Activated CD8-positive, alpha-beta memory T cell treated with anti-CD3 and anti-CD28 coated beads for 36 hours (primary cell): Measurements from ENCODE around the gene RND3. TPM values are rescaled to one million over a fixed set of nuclear protein-coding genes. Genes with fewer than 3 reads are reported as not detected.

ENCODE experiments used
- CTCF ChIA-PET: fragments of 350-600 bp; sonication (Branson Sonifier 250); formaldehyde crosslinking; loops from one replicate; lab custom pipeline; 2021; ENCODE audit warnings: antibody characterized with exemption; lab: Charles Lee
- POLR2A ChIA-PET: fragments of 350-600 bp; sonication (Branson Sonifier 250); formaldehyde crosslinking; loops from one replicate; lab custom pipeline; 2021; ENCODE audit warnings: antibody characterized with exemption; lab: Charles Lee
- total RNA-seq, 2 experiments: library from RNA; stranded (reverse); gene quantifications; one replicate each; pipeline ENCODE4 v1.2.3, GENCODE V29; 2021

The RND3 gene
- total RNA-seq, 2 experiments from 2014 or later = not detected

DNA sequence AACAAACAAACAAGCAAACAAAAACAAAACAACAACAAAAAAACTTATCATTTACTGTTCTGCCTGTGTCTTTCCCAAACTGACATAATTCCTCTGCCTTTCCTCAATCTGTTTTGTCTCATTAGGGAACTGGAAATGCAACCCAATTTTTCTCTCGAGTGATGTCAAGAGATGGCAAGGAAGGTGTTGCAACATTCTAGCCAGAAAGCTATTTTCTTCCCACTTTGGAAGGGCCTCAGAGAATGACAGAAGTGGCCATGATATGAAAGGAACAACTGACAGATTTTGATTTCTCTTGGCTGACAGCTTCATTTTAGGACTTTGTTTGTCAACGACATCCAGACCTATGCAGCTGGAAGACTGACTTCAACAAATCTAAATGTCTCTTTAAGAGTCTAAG is 24.7 kb downstream of the RND3 start:
- CTCF ChIA-PET = no interaction called here

DNA sequence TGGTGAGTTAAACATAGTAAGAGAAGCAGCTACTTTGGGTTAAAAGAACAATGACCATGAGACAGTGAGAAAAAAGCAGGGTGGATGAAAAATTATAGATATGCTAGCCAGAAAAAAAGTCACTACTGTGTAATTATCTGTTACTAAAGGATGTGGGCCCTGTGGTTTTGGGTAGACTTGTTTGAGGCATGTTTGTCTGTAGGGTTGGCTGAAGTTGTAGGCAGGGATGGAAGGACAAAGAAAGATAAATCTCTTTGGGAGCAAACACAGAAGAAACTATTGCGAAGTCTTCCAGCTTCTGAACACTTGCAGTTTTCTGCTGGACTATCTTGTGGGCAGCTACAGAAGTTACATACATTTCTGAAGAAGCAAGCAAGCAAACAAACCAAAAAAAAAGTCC is 28.2 kb downstream of the RND3 start:
- ChIA-PET POLR2A (no interaction called here), CTCF (no interaction called here)

More for the DNA sequence above, 24.7 kb downstream of the RND3 start:
- POLR2A ChIA-PET = no interaction called here

DNA sequence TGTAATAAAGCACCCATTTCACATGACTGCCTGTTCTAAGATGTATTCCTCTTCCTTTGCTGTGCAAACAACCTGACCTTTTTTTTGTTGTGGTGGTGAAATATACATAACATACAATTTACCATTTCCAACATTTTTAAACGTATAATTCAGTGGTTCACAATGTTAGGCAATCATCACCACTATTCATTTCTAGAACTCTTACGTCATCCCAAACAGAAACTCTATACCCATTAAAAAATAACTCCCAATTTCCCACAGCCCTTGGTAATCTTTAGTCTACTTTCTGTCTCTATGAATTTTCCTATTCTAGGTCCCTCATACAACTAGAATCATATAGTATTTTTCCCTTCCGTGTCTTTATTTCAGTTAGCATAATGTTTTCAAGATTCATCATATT is 36.7 kb downstream of the RND3 start:
- ChIA-PET POLR2A (no interaction called here), CTCF (no interaction called here)

DNA sequence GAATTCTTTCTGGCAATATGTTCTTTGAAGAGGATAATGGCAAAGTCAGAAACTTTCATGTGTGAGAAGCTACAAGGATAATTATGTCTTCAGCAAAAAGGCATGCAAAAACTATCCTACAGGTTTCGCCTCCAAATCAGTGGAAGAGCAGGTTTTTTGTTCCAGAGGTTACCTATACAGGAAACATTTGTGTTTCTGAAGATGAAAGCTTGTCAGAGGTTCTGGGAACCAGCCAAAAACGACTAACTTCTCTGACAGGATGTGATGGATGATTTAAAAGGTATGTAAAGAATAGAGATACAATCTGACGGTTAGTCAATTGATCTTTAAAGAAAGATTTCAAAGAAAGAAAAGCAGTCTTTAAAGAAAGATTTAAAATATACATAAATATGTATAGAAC is 37.6 kb downstream of the RND3 start:
- CTCF ChIA-PET = no interaction called here
- POLR2A ChIA-PET = no interaction called here

DNA sequence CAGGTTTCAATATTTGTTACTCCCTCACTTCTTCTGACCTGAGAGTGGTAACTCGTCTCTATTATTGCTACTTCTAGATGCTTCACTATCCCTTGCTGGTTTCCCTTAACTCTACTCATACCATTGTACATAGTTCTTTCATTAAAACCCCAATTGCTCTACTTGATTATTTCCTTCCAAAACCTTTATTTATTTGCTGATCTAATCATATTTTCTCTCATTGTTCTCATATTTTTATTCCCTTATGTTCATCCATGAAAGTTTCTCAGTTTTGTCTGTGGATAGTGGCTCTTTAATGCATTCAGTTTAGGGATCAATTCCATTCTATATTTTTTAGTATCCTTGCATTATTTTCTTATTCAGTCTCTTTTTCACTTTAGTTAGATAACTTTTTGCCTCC is 42.1 kb downstream of the RND3 start:
- CTCF ChIA-PET = no interaction called here

DNA sequence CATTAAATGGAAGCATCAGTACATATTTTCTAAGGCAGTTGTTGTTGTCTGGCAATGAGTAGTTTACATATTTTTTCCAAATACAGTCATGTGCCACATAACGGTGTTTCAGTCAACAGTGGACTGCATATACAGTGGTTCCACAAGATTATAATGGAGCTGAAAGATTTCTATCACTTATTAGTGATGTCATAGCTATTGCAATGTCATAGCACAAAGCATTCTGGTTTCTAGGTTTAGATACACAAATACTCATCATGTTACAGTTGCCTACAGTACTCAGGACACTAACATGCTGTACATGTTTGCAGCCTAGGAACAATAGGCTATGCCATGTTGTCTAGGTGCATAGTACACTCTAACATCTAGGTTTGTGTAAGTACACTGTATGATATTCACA is 45.0 kb downstream of the RND3 start:
- CTCF ChIA-PET = interaction anchor here (0.5 kb wide), 1 partner anchor 164 kb away, joined by 3 read pairs; no protein-coding TSS in a partner anchor
- POLR2A ChIA-PET = no interaction called here

More for the DNA sequence above, 42.1 kb downstream of the RND3 start:
- POLR2A ChIA-PET = no interaction called here

DNA sequence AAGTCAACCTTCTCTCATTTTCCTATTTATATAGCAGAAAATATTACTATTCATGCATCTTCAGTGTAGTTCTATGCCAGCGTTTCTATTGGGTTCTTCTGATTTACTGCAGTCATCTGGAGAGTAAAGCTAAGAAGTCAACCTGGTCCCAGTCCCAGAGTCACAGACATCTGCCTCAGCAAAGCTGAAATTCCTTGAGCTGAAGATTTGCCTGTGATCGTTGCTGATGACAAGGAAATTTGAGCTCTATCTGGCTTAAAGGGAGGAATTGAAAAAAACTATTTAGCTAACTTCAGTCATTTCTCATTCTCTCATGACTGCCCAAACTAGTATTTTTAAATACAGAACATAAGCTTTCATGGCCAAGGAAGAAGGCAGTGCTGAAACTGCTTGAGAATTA is 45.7 kb downstream of the RND3 start:
- ChIA-PET POLR2A (no interaction called here), CTCF (interaction anchor here (0.5 kb wide), 1 partner anchor 163 kb away, joined by 3 read pairs; no protein-coding TSS in a partner anchor)

DNA sequence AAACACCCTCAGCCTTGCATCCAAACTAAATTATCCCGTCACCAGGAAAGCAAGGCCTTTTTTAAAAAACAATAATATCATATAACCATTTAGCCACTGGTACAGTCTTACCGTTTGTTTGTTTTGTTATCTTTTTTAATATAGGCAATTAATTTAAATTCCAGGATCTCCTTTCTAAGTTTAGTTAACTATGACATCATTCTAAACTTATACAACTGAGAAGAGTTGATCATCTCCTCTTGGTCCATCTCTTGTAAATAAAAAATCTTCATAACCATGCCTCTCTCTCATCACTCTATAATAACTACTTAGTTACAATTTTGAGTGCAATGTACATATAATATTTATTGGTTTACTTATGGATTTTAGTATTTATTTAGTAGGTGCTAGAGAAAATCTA is 46.2 kb downstream of the RND3 start:
- ChIA-PET CTCF (no interaction called here), POLR2A (no interaction called here)

DNA sequence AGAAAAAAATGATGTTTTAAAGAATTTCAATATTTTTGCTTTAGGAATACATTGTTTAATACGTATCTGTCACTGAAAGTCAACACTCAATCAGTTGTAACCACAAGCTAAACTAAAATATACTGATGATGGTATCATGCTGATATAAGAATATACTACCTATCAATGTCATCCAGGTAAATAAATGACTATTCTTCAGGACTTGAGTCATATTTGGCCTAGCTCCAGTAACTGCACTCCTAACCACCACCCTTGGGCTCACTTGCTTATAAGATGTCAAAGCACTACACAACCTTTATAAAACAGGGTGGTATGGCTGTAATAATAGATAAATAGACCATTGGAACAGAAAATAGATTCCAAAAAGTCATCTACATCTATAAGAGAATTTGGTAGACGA is 48.8 kb downstream of the RND3 start:
- CTCF ChIA-PET = no interaction called here
- POLR2A ChIA-PET = no interaction called here

DNA sequence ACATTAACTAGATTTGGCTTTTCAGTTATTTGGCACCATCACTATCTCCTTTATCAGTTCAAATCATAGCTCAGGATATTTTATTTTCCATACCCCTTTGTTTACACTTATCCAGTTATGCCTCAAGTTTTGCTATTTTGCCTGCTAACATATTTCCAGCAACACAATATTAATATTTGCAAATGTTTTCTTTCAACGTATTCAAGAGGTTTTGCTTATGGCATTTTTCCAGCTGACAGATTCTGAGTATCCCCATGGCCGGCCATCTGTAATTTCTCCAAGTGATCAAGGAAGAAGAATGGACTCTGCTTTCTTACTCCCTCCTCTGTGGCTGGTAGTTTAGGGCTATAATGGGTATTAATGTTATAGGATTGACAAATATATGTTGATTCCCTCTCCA is 49.4 kb downstream of the RND3 start:
- ChIA-PET CTCF (no interaction called here), POLR2A (no interaction called here)

DNA sequence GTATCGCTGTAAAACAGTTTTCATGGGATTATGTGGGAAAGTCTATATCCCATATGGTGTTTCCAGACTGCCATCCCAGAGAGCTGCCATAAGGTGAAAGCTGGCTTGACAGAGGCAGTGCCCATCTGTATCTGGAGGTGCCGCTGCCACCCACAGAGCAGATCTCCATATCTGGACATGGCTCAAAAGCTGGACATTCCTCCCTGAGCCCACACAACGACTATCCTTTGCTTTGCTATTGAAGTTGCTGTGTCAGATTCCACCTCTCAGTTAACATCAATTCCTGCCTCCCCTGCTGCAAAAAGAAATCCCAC is 55.2 kb downstream of the RND3 start:
- CTCF ChIA-PET = no interaction called here
- POLR2A ChIA-PET = no interaction called here

DNA sequence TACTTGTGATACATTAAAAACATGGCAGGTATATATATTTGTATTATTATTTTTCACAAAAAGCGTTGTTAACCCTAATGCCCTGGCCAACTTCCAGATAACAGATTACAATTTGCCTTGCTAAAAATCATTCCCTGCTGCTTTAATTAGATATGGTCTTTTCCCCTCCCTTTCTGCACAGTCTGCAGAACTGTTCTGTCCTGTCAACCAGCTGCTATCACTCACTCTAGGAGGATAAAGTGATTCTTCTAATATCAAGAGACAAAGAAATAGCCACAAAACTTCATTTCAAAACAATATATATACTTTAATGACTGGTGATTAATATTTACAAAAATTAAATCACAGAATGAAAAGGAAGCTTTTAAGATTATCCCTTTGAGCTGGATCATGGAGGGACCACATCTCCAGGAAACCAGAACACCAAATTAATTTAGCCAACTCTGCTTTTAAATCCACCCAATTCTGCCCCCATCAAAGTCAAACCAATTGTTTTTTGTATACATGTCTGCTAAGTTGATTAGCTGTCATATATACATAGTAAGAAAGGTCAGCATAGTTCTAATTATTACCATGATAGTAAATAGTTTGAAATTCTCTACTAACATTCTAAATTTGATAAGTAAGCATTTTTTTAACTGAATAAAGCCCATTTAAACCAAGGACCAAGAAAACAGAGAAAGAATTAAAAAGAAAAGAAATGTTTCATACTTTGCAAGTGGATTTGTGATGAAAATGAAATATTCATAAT is 55.7 kb downstream of the RND3 start:
- ChIA-PET POLR2A (no interaction called here), CTCF (no interaction called here)

DNA sequence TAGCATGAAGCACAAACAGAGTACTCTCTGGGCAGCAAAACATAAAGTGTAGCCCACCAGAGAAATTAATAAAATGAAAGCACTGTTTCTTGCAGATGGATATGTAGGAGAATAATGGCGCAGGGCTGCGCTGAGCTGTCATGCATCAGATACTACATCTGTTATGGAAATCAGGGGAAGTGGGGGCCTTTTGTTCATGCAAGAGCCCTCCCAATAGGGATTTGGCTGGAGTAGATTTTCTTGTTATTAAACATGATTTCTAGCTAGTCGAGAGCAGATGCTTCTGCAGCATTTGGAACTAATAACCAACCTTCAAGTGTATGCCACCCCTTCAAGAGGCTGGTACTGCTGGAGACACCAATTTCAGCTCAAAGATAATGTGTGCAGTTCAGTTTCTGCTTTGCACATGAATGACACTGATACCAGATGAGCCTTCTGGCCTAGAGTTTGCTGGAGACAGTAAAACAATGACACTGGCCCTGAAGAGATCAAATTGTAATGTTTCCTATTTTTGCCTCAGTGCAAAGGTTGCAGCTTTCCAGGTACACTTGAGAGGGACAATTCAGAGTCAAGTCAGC is 58.0 kb downstream of the RND3 start:
- CTCF ChIA-PET = no interaction called here
- POLR2A ChIA-PET = no interaction called here

DNA sequence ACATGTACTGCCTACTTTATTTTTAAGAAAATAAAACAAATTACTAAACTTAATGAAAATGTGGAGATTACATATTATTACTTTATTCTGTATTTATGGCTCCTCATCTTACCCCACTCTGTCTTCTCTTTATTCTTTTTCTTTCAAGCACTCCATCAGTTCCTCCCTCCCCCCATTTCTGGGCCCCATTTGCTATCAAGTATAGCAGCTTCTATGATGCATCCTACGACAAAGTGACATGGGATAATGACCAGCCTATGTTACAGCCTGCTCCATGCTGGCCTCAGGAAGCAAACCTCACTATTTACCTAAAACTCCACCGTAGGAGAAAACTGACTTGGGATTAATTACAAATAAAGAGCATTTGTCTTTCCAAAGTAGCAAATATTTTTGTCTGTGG is 58.8 kb downstream of the RND3 start:
- CTCF ChIA-PET = no interaction called here
- POLR2A ChIA-PET = no interaction called here

DNA sequence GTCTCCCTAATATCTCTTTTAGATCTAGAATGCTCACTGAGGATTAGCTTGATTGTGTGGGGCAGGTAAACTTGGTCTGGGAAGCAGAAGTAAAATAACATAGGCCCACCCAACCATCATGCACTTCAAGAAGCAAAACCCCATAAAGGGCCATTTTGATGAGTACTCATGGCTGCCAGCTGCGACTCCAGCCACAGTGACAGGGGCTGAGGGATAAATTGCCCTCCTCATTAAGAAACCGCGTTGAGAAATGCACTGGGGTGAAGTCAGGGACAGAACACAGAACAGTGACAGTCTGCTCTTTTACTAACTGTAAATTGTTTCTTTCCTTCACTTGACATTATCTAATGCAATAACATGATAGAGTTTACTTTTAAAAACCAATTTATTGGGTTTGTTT is 60.2 kb downstream of the RND3 start:
- CTCF ChIA-PET = no interaction called here
- POLR2A ChIA-PET = no interaction called here

DNA sequence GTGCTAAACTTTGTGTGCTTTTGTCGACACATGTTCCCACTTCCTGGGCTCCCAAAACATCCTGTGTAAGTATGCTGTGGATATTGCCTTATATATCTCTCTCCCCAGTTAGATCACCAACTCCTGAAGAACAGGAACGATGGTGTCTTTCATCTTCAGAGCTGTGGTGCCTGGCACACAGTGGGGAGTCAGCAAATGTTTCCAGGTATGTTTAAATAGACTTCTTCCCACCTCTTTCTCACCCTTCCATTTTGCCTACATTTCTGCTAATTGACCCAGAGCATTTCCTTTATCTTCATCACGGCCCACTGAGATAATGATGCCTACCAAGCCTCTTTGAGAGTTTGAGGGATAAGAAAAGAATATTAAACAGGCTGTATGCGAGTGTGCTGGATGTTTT is 60.7 kb downstream of the RND3 start:
- POLR2A ChIA-PET = no interaction called here
- CTCF ChIA-PET = no interaction called here

DNA sequence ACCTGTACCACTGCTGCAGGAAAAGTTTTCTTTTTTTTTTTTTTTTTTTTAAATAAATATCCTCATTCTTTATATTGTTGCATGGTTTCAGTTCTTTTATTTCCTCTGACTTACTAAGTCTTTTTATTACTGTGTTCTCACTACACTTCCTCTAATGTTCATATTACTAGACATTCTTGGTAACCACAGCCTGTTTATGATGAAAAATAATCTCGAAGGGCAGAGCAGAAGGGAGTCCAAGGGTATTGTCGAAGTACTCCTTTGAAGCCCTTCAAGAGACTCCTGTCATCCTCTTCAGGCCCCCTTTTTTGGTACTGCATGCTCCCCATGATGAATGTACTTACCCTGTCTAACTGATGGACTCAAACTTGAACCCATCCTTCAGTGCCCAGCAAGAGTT is 61.2 kb downstream of the RND3 start:
- ChIA-PET POLR2A (no interaction called here), CTCF (no interaction called here)

DNA sequence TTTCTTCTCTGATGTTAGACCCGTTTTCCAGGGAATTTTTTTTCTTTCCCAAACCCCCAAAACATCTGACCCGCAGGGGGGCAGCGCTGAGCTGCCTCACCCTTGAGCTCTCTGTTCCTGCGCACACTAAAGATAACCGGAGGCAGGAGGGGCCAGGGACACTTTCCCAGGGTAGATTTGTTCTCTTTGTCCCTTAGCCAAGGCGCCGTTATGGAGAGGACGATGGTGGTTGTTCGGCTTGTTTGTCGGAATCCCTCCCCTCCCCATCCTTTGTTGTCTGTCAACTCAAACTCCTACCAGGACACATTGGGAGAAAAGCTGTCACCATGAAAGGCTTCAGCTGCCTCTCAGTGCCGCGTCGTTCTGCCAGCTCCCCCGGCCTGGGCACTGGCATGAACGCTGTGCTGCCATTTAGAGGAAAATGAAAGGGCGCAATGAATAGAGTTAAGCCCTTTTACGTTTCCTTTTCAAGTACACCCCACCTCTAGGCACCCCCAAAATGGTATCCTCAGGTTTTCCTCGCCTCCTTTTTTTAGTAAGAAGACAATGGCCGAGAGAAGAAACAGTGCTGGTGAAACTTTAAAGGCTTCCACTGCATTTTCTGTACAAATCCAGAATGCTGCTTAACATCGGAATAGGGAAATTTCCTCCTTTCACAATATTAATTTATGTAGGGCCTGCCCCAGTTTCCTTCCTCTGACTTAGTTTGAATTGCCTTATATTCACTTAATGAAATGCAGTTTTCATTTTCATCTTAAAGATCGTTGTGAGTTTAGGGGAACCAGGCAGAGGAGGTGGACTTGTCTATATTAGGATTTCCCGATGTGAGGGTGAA is 62.1 kb downstream of the RND3 start:
- ChIA-PET POLR2A (no interaction called here), CTCF (no interaction called here)

DNA sequence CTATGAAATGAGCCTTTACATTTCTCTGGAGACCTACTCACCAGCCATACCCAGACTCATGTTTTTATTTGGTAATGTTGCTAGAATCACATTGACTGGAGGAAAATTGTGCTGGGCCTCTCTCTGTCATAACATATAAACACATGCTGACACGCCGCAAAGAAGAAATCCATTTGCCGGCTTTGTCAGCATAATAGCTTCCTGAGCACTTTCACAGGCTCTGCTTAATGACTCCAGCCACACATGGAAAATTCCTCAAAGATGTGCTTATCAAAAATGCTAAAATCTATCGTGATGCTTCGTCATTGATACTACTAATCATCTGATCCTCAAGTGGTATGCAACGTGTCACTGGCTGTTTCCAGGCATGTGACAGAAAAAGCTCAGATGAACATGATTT is 63.1 kb downstream of the RND3 start:
- ChIA-PET POLR2A (no interaction called here), CTCF (no interaction called here)

DNA sequence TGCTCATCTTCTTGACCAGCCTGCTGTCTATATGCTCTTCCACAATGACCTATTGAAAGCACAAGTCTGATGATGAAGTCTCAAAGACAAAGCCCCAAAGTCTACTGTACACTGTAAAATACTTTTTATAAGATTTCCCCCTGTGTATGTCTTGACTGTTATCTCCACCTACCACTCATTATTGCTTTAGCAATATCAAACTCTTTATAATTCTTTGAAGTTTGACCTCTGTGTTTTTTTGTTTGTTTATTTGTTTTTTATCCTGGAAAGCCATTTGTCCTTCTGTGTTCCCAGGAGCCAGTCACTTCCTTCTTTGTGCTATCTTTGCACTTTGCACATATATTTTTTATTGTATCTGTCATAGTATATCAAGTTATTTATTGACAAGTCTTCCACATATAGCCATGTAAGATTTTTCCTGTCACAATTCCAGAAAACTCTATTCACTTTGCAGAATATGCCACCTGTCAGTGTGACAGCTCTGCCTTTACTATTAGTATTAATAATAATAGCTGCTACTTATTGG is 66.3 kb downstream of the RND3 start:
- POLR2A ChIA-PET = no interaction called here
- CTCF ChIA-PET = no interaction called here

DNA sequence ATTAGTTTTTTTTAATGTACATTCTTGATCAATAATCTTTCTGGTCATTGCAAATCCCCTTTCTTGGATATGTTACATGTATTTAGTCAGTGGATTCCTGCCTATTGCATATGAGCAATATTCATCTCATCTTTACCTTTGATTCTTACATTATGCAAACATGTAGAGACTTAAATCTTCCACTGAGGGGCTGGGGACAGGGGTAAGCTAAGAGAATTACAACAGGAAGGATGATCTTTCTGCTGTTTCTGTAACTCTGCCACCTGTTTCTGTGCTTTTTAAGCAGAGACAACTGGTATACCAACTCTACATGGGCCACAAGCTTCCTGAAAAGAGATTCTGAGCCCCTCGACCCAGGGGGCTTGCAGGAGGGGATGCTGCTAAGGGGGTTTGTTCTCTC is 68.6 kb downstream of the RND3 start:
- CTCF ChIA-PET = no interaction called here
- POLR2A ChIA-PET = no interaction called here
